K562 (cell line): Measurements from ENCODE around the gene CTSH. TPM values are rescaled to one million over a fixed set of nuclear protein-coding genes. Genes with fewer than 3 reads are reported as not detected.

Source experiments
- CREB1 ChIP-seq, 2 experiments: sonication (generic) in 1 of 2; formaldehyde crosslinking in 1 of 2; IDR thresholded peaks; 2 replicates each; pipeline versions ENCODE4 v1.6.1 to v1.8.0; 2012 to 2022; ENCODE audit warnings: inconsistent platforms in 1 of 2, mild to moderate bottlenecking in 1 of 2, missing genetic modification reagents in 1 of 2, moderate library complexity in 1 of 2
- ESRRA ChIP-seq: fragments of 450-650 bp; IDR thresholded peaks from 2 replicates; pipeline ENCODE4 v1.6.1; 2014; ENCODE audit warnings: low read depth, mild to moderate bottlenecking, moderate library complexity, borderline replicate concordance
- ILK ChIP-seq: fragments of 450-650 bp; IDR thresholded peaks from 2 replicates; pipeline ENCODE4 v1.6.1; 2016; ENCODE audit warnings: missing genetic modification characterization, low read depth, mild to moderate bottlenecking, missing compliant biosample characterization, moderate library complexity, borderline replicate concordance
- MBD2 ChIP-seq: sonication (generic); IDR thresholded peaks from 2 replicates; pipeline ENCODE4 v1.6.1; 2016; ENCODE audit warnings: low read depth, borderline replicate concordance
- YY1 ChIP-seq, 3 experiments: IDR thresholded peaks; 2 replicates each; pipeline ENCODE4 v1.6.1; 2011; ENCODE audit warnings: low read length in 2 of 3, mild to moderate bottlenecking in 2 of 3, moderate library complexity in 2 of 3, borderline replicate concordance in 1 of 3, control low read depth in 1 of 3, low read depth in 1 of 3; ENCODE audit not compliant: insufficient read depth in 3 of 3, insufficient replicate concordance in 2 of 3, control insufficient read depth in 1 of 3, insufficient read length in 1 of 3; ENCODE audit errors: extremely low read depth in 1 of 3
- ZBTB2 ChIP-seq: fragments of 450-650 bp; IDR thresholded peaks from 2 replicates; pipeline ENCODE4 v1.6.1; 2016; ENCODE audit warnings: antibody characterized with exemption
- ZNF592 ChIP-seq: fragments of 450-650 bp; IDR thresholded peaks from 2 replicates; pipeline ENCODE4 v1.6.1; 2017; ENCODE audit warnings: antibody characterized with exemption, mild to moderate bottlenecking
- ZNF655 ChIP-seq: fragments of 250-450 bp; sonication (Bioruptor Pico); IDR thresholded peaks from 2 replicates; pipeline ENCODE4 v1.5.0; 2021
- polyA plus RNA-seq, 8 experiments: library from polyadenylated mRNA; depleted of rRNA in 4 of 8; stranded (reverse) in 5 of 8; unstranded in 3 of 8; fragments of >200 nt; fragmentation: Nextera tagmentation in 2 of 8; fragmentation: Illumina TruSeq in 1 of 8; extraction: Ambion mirVana in 2 of 8; extraction: Trizol in 1 of 8; gene quantifications; 2 replicates each; pipeline versions ENCODE4 v1.2.1 to v1.2.3, GENCODE V29; 2011 to 2014; ENCODE audit warnings: inconsistent platforms in 1 of 8, missing spikeins in 1 of 8
- total RNA-seq, 7 experiments: library from RNA; depleted of rRNA in 6 of 7; stranded (reverse); fragments of >200 nt in 6 of 7; fragmentation: Illumina TruSeq in 2 of 7; extraction: Trizol in 2 of 7; gene quantifications; 2 replicates each; pipeline versions ENCODE4 v1.2.1 to v1.2.3, GENCODE V29; 2011 to 2021; ENCODE audit warnings: low replicate concordance in 1 of 7
- TF ChIP-seq, protein P1 (sequence below): sonication (generic); formaldehyde crosslinking; IDR thresholded peaks from 2 replicates; pipeline ENCODE4 v1.5.0; 2020; ENCODE audit warnings: missing genetic modification reagents
- TF ChIP-seq, protein P2 (sequence below), 2 experiments: fragments of 450-650 bp; IDR thresholded peaks; 2 replicates each; pipeline ENCODE4 v1.6.1; 2018; ENCODE audit warnings: mild to moderate bottlenecking in 2 of 2, low read depth in 1 of 2; ENCODE audit not compliant: partially characterized antibody in 2 of 2
- TF ChIP-seq, protein P3 (sequence below): sonication (generic); formaldehyde crosslinking; IDR thresholded peaks from 2 replicates; pipeline ENCODE4 v1.8.1; 2022; ENCODE audit warnings: missing genetic modification reagents

CTSH gene
- total and polyA plus RNA-seq, 9 of the 15 experiments (the other 6 are each of a cell fraction or from before 2014, with no cell fraction given), result 15.0 to 462 (median 173) TPM

DNA sequence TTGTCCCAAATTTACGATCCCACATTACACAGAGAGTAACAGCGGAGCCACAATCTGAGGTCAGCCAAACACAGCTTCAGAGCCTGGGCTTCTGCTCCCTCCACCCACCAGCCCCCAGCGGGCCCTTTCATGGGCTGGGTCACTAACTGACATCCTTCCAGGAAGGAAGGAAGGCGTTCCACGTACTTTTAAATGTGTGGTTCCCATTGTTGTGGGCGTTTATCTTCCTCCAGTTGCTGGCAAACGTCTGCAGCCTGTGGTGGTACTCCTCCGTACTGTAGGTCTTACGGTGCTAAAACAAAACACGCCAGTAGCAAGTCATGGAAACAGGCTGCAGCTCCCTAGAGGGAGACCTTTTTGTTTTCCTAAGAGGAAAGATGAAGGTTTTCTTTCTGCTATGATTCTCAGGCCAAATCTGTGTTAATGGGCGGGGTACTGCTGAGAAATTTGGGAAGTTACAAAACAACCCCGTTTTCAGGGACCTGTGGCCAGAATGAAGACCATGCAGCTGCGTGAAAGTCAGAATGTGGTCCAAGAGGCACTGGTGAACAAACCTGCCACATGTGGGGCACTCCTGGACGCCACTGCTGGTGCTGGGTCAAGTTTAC is 7.6 kb downstream of the CTSH start (continued):
- peak in 1 of 3 experiments; percentile 46 for TF ChIP-seq YY1 (IDR thresholded peaks at IDR 0.05; ENCODE audit: borderline replicate concordance in 1 of 3, control insufficient read depth in 1 of 3, extremely low read depth in 1 of 3, insufficient read depth in 3 of 3, insufficient read length in 1 of 3, insufficient replicate concordance in 2 of 3, low read depth in 1 of 3, low read length in 2 of 3)
- TF ChIP-seq, protein P1, sequence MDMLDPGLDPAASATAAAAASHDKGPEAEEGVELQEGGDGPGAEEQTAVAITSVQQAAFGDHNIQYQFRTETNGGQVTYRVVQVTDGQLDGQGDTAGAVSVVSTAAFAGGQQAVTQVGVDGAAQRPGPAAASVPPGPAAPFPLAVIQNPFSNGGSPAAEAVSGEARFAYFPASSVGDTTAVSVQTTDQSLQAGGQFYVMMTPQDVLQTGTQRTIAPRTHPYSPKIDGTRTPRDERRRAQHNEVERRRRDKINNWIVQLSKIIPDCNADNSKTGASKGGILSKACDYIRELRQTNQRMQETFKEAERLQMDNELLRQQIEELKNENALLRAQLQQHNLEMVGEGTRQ, result no peak
- no peak for TF ChIP-seq ZNF655 (CRISPR knock-in tag)
- TF ChIP-seq ZNF592, result peak; percentile 72; the same call in 1 of the 2 replicates
- TF ChIP-seq ILK (tag), result no peak
- TF ChIP-seq, protein P2, sequence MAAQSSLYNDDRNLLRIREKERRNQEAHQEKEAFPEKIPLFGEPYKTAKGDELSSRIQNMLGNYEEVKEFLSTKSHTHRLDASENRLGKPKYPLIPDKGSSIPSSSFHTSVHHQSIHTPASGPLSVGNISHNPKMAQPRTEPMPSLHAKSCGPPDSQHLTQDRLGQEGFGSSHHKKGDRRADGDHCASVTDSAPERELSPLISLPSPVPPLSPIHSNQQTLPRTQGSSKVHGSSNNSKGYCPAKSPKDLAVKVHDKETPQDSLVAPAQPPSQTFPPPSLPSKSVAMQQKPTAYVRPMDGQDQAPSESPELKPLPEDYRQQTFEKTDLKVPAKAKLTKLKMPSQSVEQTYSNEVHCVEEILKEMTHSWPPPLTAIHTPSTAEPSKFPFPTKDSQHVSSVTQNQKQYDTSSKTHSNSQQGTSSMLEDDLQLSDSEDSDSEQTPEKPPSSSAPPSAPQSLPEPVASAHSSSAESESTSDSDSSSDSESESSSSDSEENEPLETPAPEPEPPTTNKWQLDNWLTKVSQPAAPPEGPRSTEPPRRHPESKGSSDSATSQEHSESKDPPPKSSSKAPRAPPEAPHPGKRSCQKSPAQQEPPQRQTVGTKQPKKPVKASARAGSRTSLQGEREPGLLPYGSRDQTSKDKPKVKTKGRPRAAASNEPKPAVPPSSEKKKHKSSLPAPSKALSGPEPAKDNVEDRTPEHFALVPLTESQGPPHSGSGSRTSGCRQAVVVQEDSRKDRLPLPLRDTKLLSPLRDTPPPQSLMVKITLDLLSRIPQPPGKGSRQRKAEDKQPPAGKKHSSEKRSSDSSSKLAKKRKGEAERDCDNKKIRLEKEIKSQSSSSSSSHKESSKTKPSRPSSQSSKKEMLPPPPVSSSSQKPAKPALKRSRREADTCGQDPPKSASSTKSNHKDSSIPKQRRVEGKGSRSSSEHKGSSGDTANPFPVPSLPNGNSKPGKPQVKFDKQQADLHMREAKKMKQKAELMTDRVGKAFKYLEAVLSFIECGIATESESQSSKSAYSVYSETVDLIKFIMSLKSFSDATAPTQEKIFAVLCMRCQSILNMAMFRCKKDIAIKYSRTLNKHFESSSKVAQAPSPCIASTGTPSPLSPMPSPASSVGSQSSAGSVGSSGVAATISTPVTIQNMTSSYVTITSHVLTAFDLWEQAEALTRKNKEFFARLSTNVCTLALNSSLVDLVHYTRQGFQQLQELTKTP (IDR thresholded peaks at IDR 0.05; ENCODE audit: low read depth in 1 of 2, partially characterized antibody in 2 of 2), result peak in 1 of 2 experiments; percentile 26
- TF ChIP-seq ESRRA, result no peak
- peak; percentile 21; the same call in 1 of the 2 replicates for TF ChIP-seq CREB1 (IDR thresholded peaks at IDR 0.05)
- no peak for TF ChIP-seq CREB1 (CRISPR knock-in tag; IDR thresholded peaks at IDR 0.05)
- TF ChIP-seq ZBTB2, result peak; percentile 28; the same call in 1 of the 2 replicates
- peak; percentile 52; the same call in 1 of the 2 replicates for TF ChIP-seq MBD2
- TF ChIP-seq, protein P3, sequence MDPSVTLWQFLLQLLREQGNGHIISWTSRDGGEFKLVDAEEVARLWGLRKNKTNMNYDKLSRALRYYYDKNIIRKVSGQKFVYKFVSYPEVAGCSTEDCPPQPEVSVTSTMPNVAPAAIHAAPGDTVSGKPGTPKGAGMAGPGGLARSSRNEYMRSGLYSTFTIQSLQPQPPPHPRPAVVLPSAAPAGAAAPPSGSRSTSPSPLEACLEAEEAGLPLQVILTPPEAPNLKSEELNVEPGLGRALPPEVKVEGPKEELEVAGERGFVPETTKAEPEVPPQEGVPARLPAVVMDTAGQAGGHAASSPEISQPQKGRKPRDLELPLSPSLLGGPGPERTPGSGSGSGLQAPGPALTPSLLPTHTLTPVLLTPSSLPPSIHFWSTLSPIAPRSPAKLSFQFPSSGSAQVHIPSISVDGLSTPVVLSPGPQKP (CRISPR knock-in tag), result no peak
